Naive thymus-derived CD4-positive, alpha-beta T cell (primary cell): ENCODE results near the gene REXO5. TPM values are rescaled to one million over a fixed set of nuclear protein-coding genes. Genes with fewer than 3 reads are reported as not detected.

Experiments
- ATAC-seq: fragments of 150-1000 bp; cut with Tn5 transposase; 2 replicates; pipeline ENCODE4 v1.10.0; 2021; ENCODE audit warnings: mild to moderate bottlenecking, moderate library complexity
- CTCF ChIA-PET: fragments of 350-600 bp; sonication (Branson Sonifier 250); formaldehyde crosslinking; loops from one replicate; lab custom pipeline; 2021; ENCODE audit warnings: antibody characterized with exemption; lab: Charles Lee
- POLR2A ChIA-PET: fragments of 350-600 bp; sonication (Branson Sonifier 250); formaldehyde crosslinking; loops from one replicate; lab custom pipeline; 2021; ENCODE audit warnings: antibody characterized with exemption, inconsistent platforms; lab: Charles Lee
- DNase-seq, 9 donors: peaks; one replicate each; pipeline versions ENCODE4 v3.0.0 to v3.0.0-alpha.2; 2020 to 2022; ENCODE audit warnings: mixed read lengths in 1 of 9
- H3K27ac ChIP-seq: one replicate; pipeline ENCODE4 v1.7.0; 2013; ENCODE audit warnings: mild to moderate bottlenecking, low read depth, low read length, moderate library complexity
- H3K27me3 ChIP-seq, 2 donors: one replicate each; pipeline ENCODE4 v1.7.0; 2013; ENCODE audit warnings: low read length in 2 of 2, mild to moderate bottlenecking in 2 of 2, moderate library complexity in 2 of 2; ENCODE audit not compliant: control insufficient read depth in 2 of 2, insufficient read depth in 2 of 2
- H3K36me3 ChIP-seq, 3 experiments: 1 replicate in 2 of 3; 2 replicates in 1 of 3; pipeline ENCODE4 v1.7.0; 2013; ENCODE audit warnings: low read length in 3 of 3, mild to moderate bottlenecking in 3 of 3, moderate library complexity in 1 of 3; ENCODE audit not compliant: insufficient read depth in 3 of 3, control insufficient read depth in 2 of 3
- H3K4me1 ChIP-seq, 2 donors: one replicate each; pipeline ENCODE4 v1.7.0; 2013; ENCODE audit warnings: low read length in 2 of 2, mild to moderate bottlenecking in 2 of 2, moderate library complexity in 1 of 2; ENCODE audit not compliant: control insufficient read depth in 2 of 2, insufficient read depth in 2 of 2
- H3K4me3 ChIP-seq: 2 replicates; pipeline ENCODE4 v1.7.0; 2013; ENCODE audit warnings: mild to moderate bottlenecking, low read length
- H3K9me3 ChIP-seq, 3 experiments: 1 replicate in 2 of 3; 2 replicates in 1 of 3; pipeline ENCODE4 v1.7.0; 2013; ENCODE audit warnings: low read length in 3 of 3; ENCODE audit not compliant: control insufficient read depth in 2 of 3
- H3K27ac Mint-ChIP-seq, 9 donors: one replicate each; pipeline ENCODE4 v1.8.0; 2020 to 2022; ENCODE audit warnings: mixed read lengths in 9 of 9, mild to moderate bottlenecking in 8 of 9, moderate library complexity in 5 of 9, inconsistent platforms in 2 of 9
- H3K27me3 Mint-ChIP-seq, 5 donors: one replicate each; pipeline ENCODE4 v1.8.0; 2021 to 2022; ENCODE audit warnings: mixed read lengths in 5 of 5, mild to moderate bottlenecking in 1 of 5
- H3K36me3 Mint-ChIP-seq, 5 donors: one replicate each; pipeline ENCODE4 v1.8.0; 2020 to 2022; ENCODE audit warnings: mixed read lengths in 5 of 5, mild to moderate bottlenecking in 3 of 5, inconsistent platforms in 1 of 5
- H3K4me1 Mint-ChIP-seq, 7 donors: one replicate each; pipeline ENCODE4 v1.8.0; 2020 to 2022; ENCODE audit warnings: mixed read lengths in 7 of 7, mild to moderate bottlenecking in 3 of 7, inconsistent platforms in 1 of 7
- H3K4me3 Mint-ChIP-seq, 10 donors: one replicate each; pipeline ENCODE4 v1.8.0; 2020 to 2022; ENCODE audit warnings: mild to moderate bottlenecking in 10 of 10, mixed read lengths in 10 of 10, moderate library complexity in 6 of 10, inconsistent platforms in 2 of 10
- H3K9me3 Mint-ChIP-seq, 11 donors: one replicate each; pipeline ENCODE4 v1.8.0; 2020 to 2022; ENCODE audit warnings: mixed read lengths in 11 of 11, mild to moderate bottlenecking in 4 of 11, inconsistent platforms in 1 of 11, moderate library complexity in 1 of 11
- intact Hi-C, 2 donors: fragments of 100-400 bp; cut with micrococcal nuclease; formaldehyde crosslinking; loops; one replicate each; pipeline ENCODE4 v1.15.1; 2023
- polyA plus RNA-seq, 2 donors: library from polyadenylated mRNA; unstranded; fragments of 300-500 nt; fragmentation: Illumina TruSeq; gene quantifications; one replicate each; pipeline ENCODE4 v1.2.3, GENCODE V29; 2021
- total RNA-seq, 6 experiments: library from RNA in 5 of 6; stranded (reverse) in 5 of 6; gene quantifications; 1 replicate in 5 of 6; 2 replicates in 1 of 6; pipeline ENCODE4 v1.2.3 and lab custom pipeline; 2021 to 2026

The REXO5 gene
- total and polyA plus RNA-seq, 7 experiments from 2014 or later: 0.35 to 9.5 (median 1.6) TPM; not detected in 2

DNA sequence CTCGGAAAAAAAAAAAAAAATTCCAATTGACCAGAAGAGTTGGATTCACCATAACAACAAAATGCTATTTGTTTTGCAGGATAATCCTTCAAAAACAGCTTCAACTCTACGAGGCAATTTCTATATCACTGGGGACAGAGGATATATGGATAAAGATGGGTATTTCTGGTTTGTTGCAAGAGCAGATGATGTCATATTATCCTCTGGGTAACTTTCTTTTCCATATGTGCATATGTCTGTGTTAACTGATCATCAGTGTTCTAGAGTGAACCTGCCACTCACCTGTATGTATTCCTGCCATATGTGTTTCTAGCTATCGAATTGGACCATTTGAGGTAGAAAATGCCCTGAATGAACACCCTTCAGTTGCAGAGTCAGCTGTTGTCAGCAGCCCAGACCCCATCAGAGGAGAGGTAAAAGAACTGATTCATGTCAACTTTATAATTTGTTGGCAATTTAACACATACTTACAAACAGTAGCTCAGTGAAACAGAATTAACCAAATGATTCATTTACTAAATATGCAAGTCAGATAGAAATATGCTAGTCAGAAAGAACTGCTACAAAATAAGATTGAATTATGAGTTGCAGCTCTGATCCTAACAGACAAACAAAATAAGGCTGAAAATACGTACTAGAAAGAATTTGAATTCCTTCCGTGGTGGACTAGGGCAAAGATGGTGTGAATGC, 14.3 kb upstream of the REXO5 start:
- POLR2A ChIA-PET: no interaction called here

DNA sequence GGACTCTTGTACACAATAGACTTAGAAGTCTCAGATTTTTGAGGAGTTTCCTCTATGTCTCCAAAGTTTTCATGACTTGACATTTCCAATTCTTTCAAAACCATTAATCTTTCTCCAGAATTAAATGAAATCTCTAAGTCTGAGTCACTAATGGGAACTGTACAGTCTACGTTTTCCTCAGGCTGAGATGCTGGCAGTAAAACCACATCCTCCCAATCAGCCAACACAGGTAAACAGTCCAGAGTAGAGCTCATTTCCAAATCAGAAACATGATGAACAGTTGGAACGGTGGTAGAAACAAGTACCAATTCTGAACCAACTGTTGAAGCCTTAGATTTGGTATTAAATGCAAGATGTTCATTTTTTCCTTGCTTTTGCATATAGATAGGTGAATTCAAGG, 8.0 kb upstream of the REXO5 start:
- no peak overlapping the region for H3K4me3 Mint-ChIP-seq
- intact Hi-C loops: loop anchor here (1.0 to 2.0 kb wide), 2 partner anchors 8 to 284 kb away; partner anchors contain the start of genes ERI2 (in 1 of the 2) and REXO5 (in 1 of the 2)
- peaks cover 0 to 22% (median 20%) of the 10 kb centered on the region in 7 donors for H3K4me1 Mint-ChIP-seq
- H3K9me3 Mint-ChIP-seq: no peaks in the 10 kb centered on the region
- H3K9me3 ChIP-seq: no peaks in the 10 kb centered on the region
- no peaks in the 10 kb centered on the region for H3K27me3 Mint-ChIP-seq
- no peaks in the 10 kb centered on the region for H3K36me3 ChIP-seq
- H3K27ac ChIP-seq: no peak overlapping the region
- ChIA-PET POLR2A (interaction anchor here (1.0 kb wide), 1 partner anchor 9 kb away, joined by 3 read pairs; no protein-coding TSS in a partner anchor), CTCF (interaction anchor here (1.5 kb wide), 1 partner anchor 46 kb away, joined by 6 read pairs; no protein-coding TSS in a partner anchor)
- no peak for ATAC-seq
- no peaks in the 10 kb centered on the region for H3K27me3 ChIP-seq
- peaks cover 4 to 8% of the 10 kb centered on the region in 2 donors for H3K4me1 ChIP-seq
- DNase-seq: peak in 3 of 9 donors; percentile 6 to 11 (median 10)
- H3K36me3 Mint-ChIP-seq: peaks cover 0 to 7% (median 3%) of the 10 kb centered on the region in 5 donors
- peak overlapping the region in 6 of 9 donors; percentile 12 to 87 (median 65) for H3K27ac Mint-ChIP-seq
- no peak overlapping the region for H3K4me3 ChIP-seq

More for the DNA sequence above, 14.3 kb upstream of the REXO5 start:
- Histone ChIP-seq H3K4me1 (no peaks in the 10 kb centered on the region), H3K4me3 (no peak overlapping the region), H3K27ac (no peak overlapping the region), H3K9me3 (no peaks in the 10 kb centered on the region), H3K36me3 (no peaks in the 10 kb centered on the region), H3K27me3 (no peaks in the 10 kb centered on the region)
- intact Hi-C loops: no loop called here
- Mint-ChIP-seq H3K27ac (no peak overlapping the region), H3K9me3 (no peaks in the 10 kb centered on the region), H3K36me3 (peaks cover 0 to 17% (median 0%) of the 10 kb centered on the region in 5 donors), H3K4me1 (no peaks in the 10 kb centered on the region), H3K27me3 (no peaks in the 10 kb centered on the region), H3K4me3 (no peak overlapping the region)
- ATAC-seq: no peak
- CTCF ChIA-PET: no interaction called here
- DNase-seq: no peak

- Histone ChIP-seq H3K36me3 (no peaks in the 10 kb centered on the region), H3K9me3 (no peaks in the 10 kb centered on the region), H3K4me3 (no peak overlapping the region), H3K4me1 (peaks cover 4 to 8% of the 10 kb centered on the region in 2 donors), H3K27ac (no peak overlapping the region), H3K27me3 (no peaks in the 10 kb centered on the region)
- ATAC-seq (peak; percentile 47), DNase-seq (peak in 5 of 9 donors; percentile 16 to 52 (median 26))
- ChIA-PET CTCF (interaction anchor here (1.5 kb wide), 1 partner anchor 45 kb away, joined by 6 read pairs; no protein-coding TSS in a partner anchor), POLR2A (interaction anchor here (0.6 kb wide), 1 partner anchor 75 kb away, joined by 3 read pairs; no protein-coding TSS in a partner anchor)
- intact Hi-C loops: loop anchor here (1.0 to 2.0 kb wide), 2 partner anchors 283 to 285 kb away; no protein-coding TSS in a partner anchor
- Mint-ChIP-seq H3K36me3 (peaks cover 0 to 5% (median 3%) of the 10 kb centered on the region in 5 donors), H3K27me3 (no peaks in the 10 kb centered on the region), H3K4me3 (no peak overlapping the region), H3K27ac (peak overlapping the region in 1 of 9 donors; percentile 87), H3K9me3 (no peaks in the 10 kb centered on the region), H3K4me1 (peaks cover 0 to 23% (median 20%) of the 10 kb centered on the region in 7 donors)
Measured at GRCh38 chr16:20799599-20799998, 6.7 kb upstream of the REXO5 start.

GRCh38 chr16:20801278-20801677, 5.0 kb upstream of the REXO5 start:
- no peak overlapping the region for H3K27ac ChIP-seq
- Mint-ChIP-seq H3K27me3 (no peaks in the 10 kb centered on the region), H3K36me3 (peaks cover 0 to 5% (median 3%) of the 10 kb centered on the region in 5 donors), H3K9me3 (no peaks in the 10 kb centered on the region), H3K27ac (peak overlapping the region in 3 of 9 donors; percentile 19 to 67 (median 24)), H3K4me3 (no peak overlapping the region), H3K4me1 (peaks cover 3 to 30% (median 26%) of the 10 kb centered on the region in 7 donors)
- intact Hi-C loops: no loop called here
- CTCF ChIA-PET: no interaction called here
- H3K9me3 ChIP-seq: no peaks in the 10 kb centered on the region
- no peaks in the 10 kb centered on the region for H3K36me3 ChIP-seq
- DNase-seq (no peak), ATAC-seq (no peak)
- H3K4me1 ChIP-seq: peaks cover 4 to 8% of the 10 kb centered on the region in 2 donors
- H3K27me3 ChIP-seq: no peaks in the 10 kb centered on the region
- POLR2A ChIA-PET: no interaction called here
- H3K4me3 ChIP-seq: no peak overlapping the region

- no peaks in the 10 kb centered on the region for H3K36me3 ChIP-seq
- ATAC-seq (no peak), DNase-seq (no peak)
- H3K27ac ChIP-seq: no peak overlapping the region
- Mint-ChIP-seq H3K4me1 (peaks cover 10 to 42% (median 35%) of the 10 kb centered on the region in 7 donors), H3K4me3 (no peak overlapping the region), H3K27me3 (no peaks in the 10 kb centered on the region), H3K9me3 (no peaks in the 10 kb centered on the region), H3K27ac (peak overlapping the region in 5 of 9 donors; percentile 18 to 62 (median 32)), H3K36me3 (peaks cover 0 to 3% (median 0%) of the 10 kb centered on the region in 5 donors)
- POLR2A ChIA-PET: no interaction called here
- no peaks in the 10 kb centered on the region for H3K9me3 ChIP-seq
- peaks cover 12 to 16% of the 10 kb centered on the region in 2 donors for H3K4me1 ChIP-seq
- H3K27me3 ChIP-seq: no peaks in the 10 kb centered on the region
- intact Hi-C loops: no loop called here
- no peak overlapping the region for H3K4me3 ChIP-seq
- CTCF ChIA-PET: no interaction called here
Measured at GRCh38 chr16:20803192-20803560, 3.2 kb upstream of the REXO5 start.

GRCh38 chr16:20803561-20804214, 2.6 kb upstream of the REXO5 start:
- Mint-ChIP-seq H3K27me3 (no peaks in the 10 kb centered on the region), H3K27ac (peak overlapping the region in 7 of 9 donors; percentile 18 to 76 (median 32)), H3K36me3 (peaks cover 0 to 3% (median 0%) of the 10 kb centered on the region in 5 donors), H3K4me3 (no peak overlapping the region), H3K9me3 (no peaks in the 10 kb centered on the region), H3K4me1 (peaks cover 10 to 39% (median 32%) of the 10 kb centered on the region in 7 donors)
- H3K27me3 ChIP-seq: no peaks in the 10 kb centered on the region
- ChIA-PET CTCF (no interaction called here), POLR2A (interaction anchor here (0.8 kb wide), 1 partner anchor 95 kb away, joined by 3 read pairs; no protein-coding TSS in a partner anchor)
- H3K4me1 ChIP-seq: peaks cover 9 to 11% of the 10 kb centered on the region in 2 donors
- H3K36me3 ChIP-seq: no peaks in the 10 kb centered on the region
- H3K27ac ChIP-seq: no peak overlapping the region
- H3K9me3 ChIP-seq: no peaks in the 10 kb centered on the region
- DNase-seq (no peak), ATAC-seq (no peak)
- intact Hi-C loops: no loop called here
- H3K4me3 ChIP-seq: no peak overlapping the region
